SU-DHL-6 (cell line): ENCODE measurements around the gene PCNX3.

Source experiments
- CTCF ChIP-seq: fragments of 200-600 bp; sonication (generic); IDR thresholded peaks from one replicate; pipeline ENCODE4 v1.5.1; 2017; ENCODE audit warnings: antibody characterized with exemption, mild to moderate bottlenecking, low read length, moderate library complexity; ENCODE audit not compliant: insufficient read depth, poor library complexity, severe bottlenecking
- EZH2phosphoT487 ChIP-seq: fragments of 200-600 bp; sonication (generic), shearing (Covaris generic); conservative IDR thresholded peaks from 2 replicates; pipeline ENCODE4 v1.6.1; 2018; ENCODE audit warnings: mild to moderate bottlenecking, antibody characterized with exemption, low read length, moderate library complexity, mixed read lengths

GRCh38 chr11:65639623-65640482 is 24.3 kb downstream of the PCNX3 start:
- no peak for TF ChIP-seq EZH2phosphoT487
- no peak for TF ChIP-seq CTCF
